MM.1S (cell line): ENCODE results near the gene SULT1A3.
"Not testable (repeated sequence)": the region's sequence is repeated elsewhere in the genome, so short reads cannot be mapped to it uniquely, and the experiment has no call there.

Source experiments
- DNase-seq: peaks from one replicate; pipeline ENCODE4 v3.0.0-alpha.2; 2015
- H2AFZ ChIP-seq: fragments of 300-600 bp; sonication (generic); 2 replicates; pipeline ENCODE4 v1.6.0; 2016; ENCODE audit warnings: antibody characterized with exemption, low read length
- H3F3A ChIP-seq: fragments of 300-600 bp; sonication (generic); 2 replicates; pipeline ENCODE4 v1.6.1; 2016; ENCODE audit warnings: mild to moderate bottlenecking, antibody characterized with exemption, low read length, moderate library complexity, mixed read lengths; ENCODE audit not compliant: insufficient read depth
- H3K27ac ChIP-seq: fragments of 300-600 bp; sonication (generic); 2 replicates; pipeline ENCODE4 v1.5.1; 2016; ENCODE audit warnings: mild to moderate bottlenecking, low read length
- H3K27me3 ChIP-seq: fragments of 300-600 bp; sonication (generic); replicated peaks from 2 replicates; pipeline ENCODE4 v1.6.0; 2016; ENCODE audit warnings: low read length; ENCODE audit not compliant: insufficient read depth
- H3K36me3 ChIP-seq: fragments of 300-600 bp; sonication (generic); replicated peaks from 2 replicates; pipeline ENCODE4 v1.6.1; 2016; ENCODE audit warnings: mild to moderate bottlenecking, low read length, mixed read lengths; ENCODE audit not compliant: insufficient read depth
- H3K4me1 ChIP-seq: fragments of 300-600 bp; sonication (generic); 2 replicates; pipeline ENCODE4 v1.6.1; 2016; ENCODE audit warnings: low read length, mixed read lengths
- H3K4me2 ChIP-seq: fragments of 300-600 bp; sonication (generic); 2 replicates; pipeline ENCODE4 v1.6.0; 2016; ENCODE audit warnings: low read depth, low read length
- H3K4me3 ChIP-seq: fragments of 300-600 bp; sonication (generic); 2 replicates; pipeline ENCODE4 v1.5.1; 2016; ENCODE audit warnings: low read length, mixed read lengths
- H3K79me2 ChIP-seq: fragments of 300-600 bp; sonication (generic); 2 replicates; pipeline ENCODE4 v1.6.1; 2016; ENCODE audit warnings: mixed run types, low read length, mixed read lengths
- H3K9ac ChIP-seq: fragments of 300-600 bp; sonication (generic); 2 replicates; pipeline ENCODE4 v1.6.1; 2016; ENCODE audit warnings: low read length, mixed read lengths
- H3K9me2 ChIP-seq: fragments of 300-600 bp; sonication (generic); replicated peaks from 2 replicates; pipeline ENCODE4 v1.6.1; 2016; ENCODE audit warnings: mild to moderate bottlenecking, low read length, mixed read lengths; ENCODE audit not compliant: insufficient read depth
- H3K9me3 ChIP-seq: fragments of 300-600 bp; sonication (generic); replicated peaks from 2 replicates; pipeline ENCODE4 v1.6.1; 2016; ENCODE audit warnings: mild to moderate bottlenecking, low read length, mixed read lengths; ENCODE audit not compliant: insufficient read depth
- H4K20me1 ChIP-seq: fragments of 300-600 bp; sonication (generic); 2 replicates; pipeline ENCODE4 v1.6.1; 2016; ENCODE audit warnings: mild to moderate bottlenecking, low read length, moderate library complexity, mixed read lengths; ENCODE audit not compliant: insufficient read depth
- EZH2 ChIP-seq: fragments of 300-600 bp; sonication (generic); optimal IDR thresholded peaks from 2 replicates; pipeline ENCODE3; 2017; ENCODE audit warnings: low read depth, mild to moderate bottlenecking, antibody characterized with exemption, low read length, mixed read lengths
- EZH2phosphoT487 ChIP-seq: fragments of 300-600 bp; sonication (generic); IDR thresholded peaks from 2 replicates; pipeline ENCODE4 v1.6.1; 2018; ENCODE audit warnings: antibody characterized with exemption, low read length
- TF ChIP-seq, protein P1 (sequence below): fragments of 300-600 bp; sonication (generic); IDR thresholded peaks from 2 replicates; pipeline ENCODE4 v1.5.1; 2016; ENCODE audit warnings: antibody characterized with exemption, low read length, mixed read lengths

SULT1A3 gene

DNA sequence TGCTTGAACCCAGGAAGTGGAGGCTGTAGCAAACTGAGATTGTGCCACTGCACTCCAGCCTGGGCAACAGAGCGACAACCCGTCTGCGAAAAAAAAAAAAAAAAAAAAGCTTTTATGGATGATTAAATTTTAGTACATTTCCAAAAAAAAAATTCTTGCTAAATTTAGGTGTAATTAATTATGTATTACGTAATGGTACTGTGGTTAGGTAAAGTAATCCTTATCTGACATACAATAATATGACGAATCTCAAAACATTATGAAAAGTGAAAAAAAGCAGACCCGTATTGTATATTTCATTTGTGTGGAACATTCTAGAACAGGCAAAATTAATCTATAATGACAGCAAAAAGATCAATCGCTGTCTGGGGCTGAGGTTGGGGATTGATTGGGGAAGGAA is 26.0 kb upstream of the SULT1A3 start:
- Histone ChIP-seq H3K9me3 (no peaks in the 10 kb centered on the region), H3K4me3 (no peak overlapping the region), H3K4me1 (no peaks in the 10 kb centered on the region), H3K79me2 (no peaks in the 10 kb centered on the region), H3K9me2 (no peaks in the 10 kb centered on the region), H2AFZ (no peak overlapping the region), H3K4me2 (no peak overlapping the region), H3K9ac (no peak overlapping the region), H3K27me3 (no peaks in the 10 kb centered on the region), H3K36me3 (no peaks in the 10 kb centered on the region), H3F3A (no peaks in the 10 kb centered on the region), H3K27ac (no peak overlapping the region), H4K20me1 (no peaks in the 10 kb centered on the region)
- no peak for DNase-seq
- TF ChIP-seq EZH2phosphoT487: no peak
- TF ChIP-seq, protein P1, sequence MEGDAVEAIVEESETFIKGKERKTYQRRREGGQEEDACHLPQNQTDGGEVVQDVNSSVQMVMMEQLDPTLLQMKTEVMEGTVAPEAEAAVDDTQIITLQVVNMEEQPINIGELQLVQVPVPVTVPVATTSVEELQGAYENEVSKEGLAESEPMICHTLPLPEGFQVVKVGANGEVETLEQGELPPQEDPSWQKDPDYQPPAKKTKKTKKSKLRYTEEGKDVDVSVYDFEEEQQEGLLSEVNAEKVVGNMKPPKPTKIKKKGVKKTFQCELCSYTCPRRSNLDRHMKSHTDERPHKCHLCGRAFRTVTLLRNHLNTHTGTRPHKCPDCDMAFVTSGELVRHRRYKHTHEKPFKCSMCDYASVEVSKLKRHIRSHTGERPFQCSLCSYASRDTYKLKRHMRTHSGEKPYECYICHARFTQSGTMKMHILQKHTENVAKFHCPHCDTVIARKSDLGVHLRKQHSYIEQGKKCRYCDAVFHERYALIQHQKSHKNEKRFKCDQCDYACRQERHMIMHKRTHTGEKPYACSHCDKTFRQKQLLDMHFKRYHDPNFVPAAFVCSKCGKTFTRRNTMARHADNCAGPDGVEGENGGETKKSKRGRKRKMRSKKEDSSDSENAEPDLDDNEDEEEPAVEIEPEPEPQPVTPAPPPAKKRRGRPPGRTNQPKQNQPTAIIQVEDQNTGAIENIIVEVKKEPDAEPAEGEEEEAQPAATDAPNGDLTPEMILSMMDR: no peak
- no peak for TF ChIP-seq EZH2

DNA sequence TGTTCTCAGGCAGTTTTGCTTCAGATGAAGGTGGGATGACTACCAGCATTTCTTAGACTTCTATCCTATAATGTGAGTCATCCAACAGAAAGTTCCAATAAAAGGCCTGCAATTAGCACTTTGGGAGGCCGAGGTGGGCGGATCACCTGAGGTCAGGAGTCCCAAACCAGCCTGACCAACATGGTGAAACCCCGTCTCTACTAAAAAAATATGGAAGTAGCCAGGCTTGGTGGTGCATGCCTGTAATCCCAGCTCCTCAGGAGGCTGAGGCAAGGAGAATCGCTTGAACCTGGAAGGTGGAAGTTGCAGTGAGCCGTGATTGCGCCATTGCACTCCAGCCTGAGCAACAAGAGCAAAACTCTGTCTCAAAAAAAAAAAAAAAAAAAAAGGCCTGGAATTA is 22.2 kb upstream of the SULT1A3 start:
- not testable (repeated sequence) for H3K4me2 ChIP-seq, H2AFZ ChIP-seq, H3K9me2 ChIP-seq, H3K4me3 ChIP-seq, DNase-seq, H3F3A ChIP-seq, H3K9ac ChIP-seq, H3K27ac ChIP-seq, H3K79me2 ChIP-seq, H3K36me3 ChIP-seq, H3K4me1 ChIP-seq, H3K27me3 ChIP-seq, H3K9me3 ChIP-seq, H4K20me1 ChIP-seq

DNA sequence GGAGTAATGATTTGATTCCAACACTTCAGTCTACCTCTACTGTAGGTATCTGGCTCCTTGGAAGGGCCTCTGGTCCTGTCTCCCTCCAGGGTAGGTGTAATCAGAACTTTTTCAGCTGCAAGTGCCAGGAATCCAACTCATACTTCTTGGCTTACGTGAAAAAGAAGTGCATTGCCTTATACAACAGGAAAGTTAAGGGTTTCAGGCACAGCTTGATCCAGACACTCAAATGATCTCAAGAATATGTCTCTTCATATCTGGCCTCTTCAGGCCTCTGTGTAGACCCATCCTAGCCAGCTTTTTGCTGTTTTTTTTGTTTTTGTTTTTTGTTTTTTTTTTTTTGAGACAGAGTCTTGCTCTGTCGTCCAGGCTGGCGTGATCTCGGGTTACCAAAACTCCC is 19.9 kb upstream of the SULT1A3 start:
- Histone ChIP-seq H3K9me2 (no peaks in the 10 kb centered on the region), H3K9me3 (no peaks in the 10 kb centered on the region), H3F3A (peaks cover 8% of the 10 kb centered on the region; the same call in 1 of the 2 replicates), H3K9ac (no peak overlapping the region), H4K20me1 (no peaks in the 10 kb centered on the region), H3K27me3 (no peaks in the 10 kb centered on the region), H3K4me3 (no peak overlapping the region), H2AFZ (no peak overlapping the region), H3K27ac (no peak overlapping the region), H3K4me1 (peaks cover 5% of the 10 kb centered on the region), H3K4me2 (no peak overlapping the region), H3K36me3 (no peaks in the 10 kb centered on the region), H3K79me2 (peaks cover 9% of the 10 kb centered on the region)
- TF ChIP-seq EZH2phosphoT487: no peak
- TF ChIP-seq, protein P1: no peak
- TF ChIP-seq EZH2: no peak
- no peak for DNase-seq

DNA sequence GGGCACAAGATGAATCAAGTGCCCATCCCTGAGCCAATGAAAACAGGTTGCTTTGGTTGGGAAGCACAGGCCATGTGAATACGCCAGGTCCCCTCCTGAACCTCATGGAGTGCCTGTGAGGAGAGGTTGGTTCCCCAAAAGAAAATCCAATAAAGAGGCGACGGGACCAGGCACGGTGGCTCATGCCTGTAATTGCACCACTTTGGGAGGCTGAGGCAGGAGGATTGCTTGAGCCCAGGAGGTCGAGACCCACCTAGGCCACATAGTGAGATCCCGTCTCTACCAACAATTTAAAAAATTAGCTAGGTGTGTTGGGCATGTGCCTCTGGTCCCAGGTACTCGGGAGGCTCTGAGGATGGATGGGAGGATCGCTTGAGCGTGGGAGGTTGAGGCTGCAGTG is 19.1 kb upstream of the SULT1A3 start:
- H3K79me2 ChIP-seq: peaks cover 16% of the 10 kb centered on the region
- H3K36me3 ChIP-seq: no peaks in the 10 kb centered on the region
- H3K9ac ChIP-seq: no peak overlapping the region
- H3F3A ChIP-seq: peaks cover 15% of the 10 kb centered on the region; the same call in 1 of the 2 replicates
- no peak overlapping the region for H3K4me3 ChIP-seq
- no peaks in the 10 kb centered on the region for H3K9me3 ChIP-seq
- TF ChIP-seq, protein P1: no peak
- TF ChIP-seq EZH2 (no peak), EZH2phosphoT487 (no peak)
- no peak overlapping the region for H3K27ac ChIP-seq
- no peak for DNase-seq
- peaks cover 5% of the 10 kb centered on the region for H3K4me1 ChIP-seq
- no peaks in the 10 kb centered on the region for H3K9me2 ChIP-seq
- H4K20me1 ChIP-seq: no peaks in the 10 kb centered on the region
- no peak overlapping the region for H2AFZ ChIP-seq
- H3K4me2 ChIP-seq: no peak overlapping the region
- no peaks in the 10 kb centered on the region for H3K27me3 ChIP-seq
